ENCODE measurements around the gene SHISA8.

- TF ChIP-seq CTCF (IDR thresholded peaks at IDR 0.05) (no peak), POLR2A (IDR thresholded peaks at IDR 0.05) (no peak)
Observed at GRCh38 chr22:41870786-41871185, 44.1 kb downstream of the SHISA8 start.
